Activated CD8-positive, alpha-beta memory T cell treated with anti-CD3 and anti-CD28 coated beads, Interleukin-2, amount 10 ng/mL, durations not matched to agents 7 days and 5 days (primary cell): ENCODE results near the gene MSL3. TPM values are rescaled to one million over a fixed set of nuclear protein-coding genes. Genes with fewer than 3 reads are reported as not detected.

Source experiments
- ATAC-seq: fragments of 150-1000 bp; cut with Tn5 transposase; one replicate; pipeline ENCODE4 v1.10.0; 2021; ENCODE audit warnings: moderate library complexity
- CTCF ChIA-PET: fragments of 350-600 bp; sonication (Branson Sonifier 250); formaldehyde crosslinking; loops from one replicate; lab custom pipeline; 2021; ENCODE audit warnings: antibody characterized with exemption; lab: Charles Lee
- DNase-seq: peaks from one replicate; pipeline ENCODE4 v3.0.0-alpha.2; 2020
- H3K27ac Mint-ChIP-seq: one replicate; pipeline ENCODE4 v1.8.0; 2021; ENCODE audit warnings: mild to moderate bottlenecking, mixed read lengths
- H3K27me3 Mint-ChIP-seq: one replicate; pipeline ENCODE4 v1.8.0; 2021; ENCODE audit warnings: mixed read lengths
- H3K36me3 Mint-ChIP-seq: one replicate; pipeline ENCODE4 v1.8.0; 2021; ENCODE audit warnings: mild to moderate bottlenecking, mixed read lengths
- H3K4me1 Mint-ChIP-seq: one replicate; pipeline ENCODE4 v1.8.0; 2021; ENCODE audit warnings: mixed read lengths
- H3K4me3 Mint-ChIP-seq: one replicate; pipeline ENCODE4 v1.8.0; 2021; ENCODE audit warnings: mild to moderate bottlenecking, moderate library complexity, mixed read lengths
- H3K9me3 Mint-ChIP-seq: one replicate; pipeline ENCODE4 v1.8.0; 2022; ENCODE audit warnings: low read depth, mixed read lengths
- total RNA-seq, 2 experiments: library from RNA; stranded (reverse); gene quantifications; one replicate each; pipeline ENCODE4 v1.2.3, GENCODE V29; 2021

The MSL3 gene
- total RNA-seq, 2 experiments from 2014 or later: 44.3 to 49.9 TPM

DNA sequence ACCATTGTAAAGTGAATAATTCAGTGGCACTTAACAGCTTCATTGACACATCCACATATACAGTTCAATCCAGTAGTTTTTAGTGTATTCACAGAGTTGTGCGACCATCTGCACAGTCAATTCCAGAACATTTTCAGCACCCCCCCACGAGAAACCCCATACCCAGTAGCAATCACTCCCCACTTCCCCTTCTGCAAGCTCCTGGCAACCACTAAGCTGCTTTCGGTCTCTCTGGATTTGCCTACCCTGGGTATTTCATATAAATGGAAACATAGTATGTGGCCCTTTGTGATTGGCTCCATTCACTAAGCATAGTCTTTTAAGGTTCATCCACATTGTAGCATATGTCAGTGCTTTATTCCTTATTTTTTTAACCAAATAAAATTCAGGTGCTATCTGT, 10.0 kb downstream of the MSL3 start:
- CTCF ChIA-PET: interaction anchor here (4.0 kb wide), 1 partner anchor 10 kb away, joined by 18 read pairs; the partner anchor contains the start of gene MSL3
- H3K36me3 Mint-ChIP-seq: peaks cover 35% of the 10 kb centered on the region
- H3K9me3 Mint-ChIP-seq: no peaks in the 10 kb centered on the region
- peaks cover 52% of the 10 kb centered on the region for H3K4me1 Mint-ChIP-seq
- H3K27ac Mint-ChIP-seq: peak overlapping the region; percentile 64
- no peak overlapping the region for H3K4me3 Mint-ChIP-seq
- H3K27me3 Mint-ChIP-seq: no peaks in the 10 kb centered on the region
- ATAC-seq: no peak
- DNase-seq: no peak

DNA sequence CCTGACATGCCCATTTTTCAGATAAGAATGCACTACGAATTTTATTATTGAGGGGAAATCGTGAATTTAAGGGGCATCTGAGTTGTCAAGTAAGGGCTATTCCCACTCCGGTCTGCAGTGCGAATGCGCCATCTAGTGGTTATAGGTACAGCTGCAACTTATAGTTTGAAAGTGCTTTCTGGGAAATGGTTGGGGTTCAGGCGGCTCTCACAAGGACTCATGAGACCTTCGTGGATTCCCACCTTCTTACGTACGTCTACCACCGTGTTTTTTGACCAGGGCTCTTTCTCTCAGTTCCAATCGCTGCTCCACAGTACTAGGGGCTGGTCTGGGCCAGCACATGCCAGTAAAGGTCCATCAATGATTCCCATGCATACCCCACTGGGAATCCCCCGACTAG, 12.3 kb downstream of the MSL3 start:
- Mint-ChIP-seq H3K9me3 (no peaks in the 10 kb centered on the region), H3K27me3 (no peaks in the 10 kb centered on the region), H3K4me1 (peaks cover 32% of the 10 kb centered on the region), H3K36me3 (peaks cover 21% of the 10 kb centered on the region), H3K27ac (peak overlapping the region; percentile 74), H3K4me3 (no peak overlapping the region)
- ATAC-seq (peak; percentile 77), DNase-seq (peak; percentile 57)
- CTCF ChIA-PET: interaction anchor here (0.7 to 4.0 kb wide), 6 partner anchors 8 to 238 kb away, joined by 3 to 18 read pairs (median 6); partner anchors contain the start of gene MSL3

DNA sequence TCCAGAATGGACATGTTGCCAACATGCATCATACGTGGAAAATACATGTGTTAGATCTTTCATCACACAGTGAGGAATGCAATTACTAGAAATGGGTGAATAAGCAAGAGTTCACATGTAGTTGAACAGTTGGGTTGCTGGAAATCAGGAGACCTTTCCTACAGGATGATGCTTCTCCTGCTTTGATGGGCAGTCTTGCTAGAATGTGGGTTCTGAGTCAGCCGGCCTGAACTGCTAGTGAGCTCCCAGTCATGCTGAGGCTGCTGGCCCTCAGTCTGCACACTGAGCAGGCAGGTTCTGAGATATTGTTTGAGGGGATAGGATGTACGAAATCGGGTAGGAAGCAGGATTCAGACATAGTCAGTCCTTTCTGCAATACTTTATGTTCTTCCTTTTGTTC, 20.2 kb downstream of the MSL3 start:
- Mint-ChIP-seq H3K36me3 (peaks cover 5% of the 10 kb centered on the region), H3K27ac (no peak overlapping the region), H3K4me1 (peaks cover 6% of the 10 kb centered on the region), H3K27me3 (no peaks in the 10 kb centered on the region), H3K9me3 (no peaks in the 10 kb centered on the region), H3K4me3 (no peak overlapping the region)
- CTCF ChIA-PET: interaction anchor here (1.4 kb wide), 1 partner anchor 9 kb away, joined by 8 read pairs; no protein-coding TSS in a partner anchor
- no peak for DNase-seq
- ATAC-seq: no peak

DNA sequence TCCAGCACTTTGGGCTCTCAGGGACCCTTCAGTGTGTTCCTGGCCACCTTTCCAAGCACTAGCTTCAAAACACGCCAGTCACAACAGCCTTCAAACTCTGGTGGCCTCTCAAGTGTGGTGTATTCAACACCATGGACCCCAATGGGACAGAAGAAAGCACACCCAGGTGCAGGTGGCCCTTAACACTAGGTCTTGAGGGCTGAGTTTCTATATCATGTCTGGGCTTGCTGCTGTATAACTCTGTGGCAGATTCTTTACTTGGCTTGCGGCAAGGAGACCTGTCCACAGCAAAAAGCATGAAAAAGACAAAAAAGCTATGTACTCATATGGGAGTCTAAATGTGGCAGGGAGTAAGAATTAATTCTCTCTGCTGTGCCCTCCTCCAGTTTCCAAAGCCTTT, 23.1 kb downstream of the MSL3 start:
- H3K4me3 Mint-ChIP-seq: no peak overlapping the region
- no peaks in the 10 kb centered on the region for H3K9me3 Mint-ChIP-seq
- CTCF ChIA-PET: no interaction called here
- ATAC-seq (no peak), DNase-seq (no peak)
- no peak overlapping the region for H3K27ac Mint-ChIP-seq
- H3K36me3 Mint-ChIP-seq: no peaks in the 10 kb centered on the region
- H3K27me3 Mint-ChIP-seq: no peaks in the 10 kb centered on the region
- no peaks in the 10 kb centered on the region for H3K4me1 Mint-ChIP-seq

DNA sequence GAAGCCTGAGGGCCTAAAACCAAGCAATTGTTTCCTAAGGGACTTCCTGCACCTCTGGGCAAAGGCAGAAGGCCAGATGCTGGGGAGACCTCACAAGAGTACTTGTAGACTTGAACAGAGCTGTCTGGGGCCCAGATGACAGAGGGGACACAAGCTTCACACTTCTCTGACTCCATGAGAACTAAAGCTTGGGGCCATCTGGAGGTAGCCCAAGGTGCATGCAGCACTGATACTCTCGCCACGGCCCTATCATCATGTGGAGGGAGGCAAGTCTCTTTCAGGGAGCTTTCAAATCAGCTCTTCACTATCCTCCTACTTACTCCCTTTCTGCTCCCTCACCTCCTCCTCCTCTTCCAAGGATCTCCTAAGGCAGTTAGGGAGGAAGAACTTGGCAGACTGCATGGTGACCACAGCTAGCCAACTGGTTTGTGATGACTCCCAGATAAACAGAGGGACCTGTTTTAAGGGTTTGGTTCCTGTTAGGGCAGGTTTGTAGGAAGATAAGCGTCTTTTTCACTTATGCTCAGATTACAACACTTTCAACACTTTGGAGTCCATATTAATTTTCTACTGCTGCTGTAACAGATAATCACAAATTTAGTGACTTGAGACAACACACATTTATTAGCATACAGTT, 23.8 kb downstream of the MSL3 start:
- H3K36me3 Mint-ChIP-seq: no peaks in the 10 kb centered on the region
- H3K4me1 Mint-ChIP-seq: peaks cover 2% of the 10 kb centered on the region
- no peak overlapping the region for H3K27ac Mint-ChIP-seq
- no peaks in the 10 kb centered on the region for H3K9me3 Mint-ChIP-seq
- CTCF ChIA-PET: no interaction called here
- no peak overlapping the region for H3K4me3 Mint-ChIP-seq
- DNase-seq (no peak), ATAC-seq (no peak)
- no peaks in the 10 kb centered on the region for H3K27me3 Mint-ChIP-seq

DNA sequence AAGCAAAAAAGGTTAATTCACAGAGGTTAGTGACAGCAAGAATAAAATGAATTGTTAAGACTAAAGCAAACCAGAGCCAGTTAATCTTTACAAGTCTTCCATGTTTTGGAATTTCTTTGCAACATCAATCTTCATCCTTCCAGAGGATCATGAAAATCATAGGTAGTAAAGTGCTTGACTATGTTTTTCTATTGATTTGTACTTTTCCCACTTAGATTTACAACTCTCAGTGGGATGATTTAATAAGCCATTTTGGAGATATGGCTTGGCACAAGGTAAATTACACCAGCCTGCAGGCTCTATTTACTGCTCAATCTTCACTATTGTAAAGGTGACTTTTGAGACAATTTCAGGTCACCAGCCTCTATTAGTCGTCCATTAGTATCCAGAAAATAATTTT, 26.5 kb downstream of the MSL3 start:
- Mint-ChIP-seq H3K27me3 (no peaks in the 10 kb centered on the region), H3K36me3 (no peaks in the 10 kb centered on the region), H3K4me3 (no peak overlapping the region), H3K27ac (no peak overlapping the region), H3K4me1 (peaks cover 4% of the 10 kb centered on the region), H3K9me3 (no peaks in the 10 kb centered on the region)
- CTCF ChIA-PET: interaction anchor here (1.2 kb wide), 1 partner anchor 11 kb away, joined by 3 read pairs; no protein-coding TSS in a partner anchor
- ATAC-seq (no peak), DNase-seq (no peak)

DNA sequence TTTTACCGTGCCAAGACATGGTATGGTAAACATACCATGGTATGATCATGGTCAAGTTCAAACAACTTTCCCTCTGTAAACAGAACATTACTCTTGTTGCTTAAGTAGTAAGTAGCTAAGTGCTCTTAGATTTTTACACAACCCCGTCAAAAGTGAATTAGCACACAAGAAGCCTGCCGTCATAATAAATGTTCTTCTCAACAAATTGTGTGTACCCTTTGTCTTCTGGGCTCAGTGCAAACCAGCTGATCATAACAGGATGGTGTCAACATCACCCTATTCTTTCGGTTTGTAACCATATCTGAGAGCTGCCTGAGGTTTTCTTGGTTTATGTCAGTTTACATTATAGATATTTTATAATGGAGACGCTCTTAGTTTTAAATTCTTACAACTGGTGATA, 28.8 kb downstream of the MSL3 start:
- no peaks in the 10 kb centered on the region for H3K27me3 Mint-ChIP-seq
- no peaks in the 10 kb centered on the region for H3K36me3 Mint-ChIP-seq
- no peak overlapping the region for H3K27ac Mint-ChIP-seq
- H3K9me3 Mint-ChIP-seq: no peaks in the 10 kb centered on the region
- peaks cover 8% of the 10 kb centered on the region for H3K4me1 Mint-ChIP-seq
- peak overlapping the region; percentile 53 for H3K4me3 Mint-ChIP-seq
- CTCF ChIA-PET: interaction anchor here (0.6 to 1.9 kb wide), 8 partner anchors 8 to 914 kb away, joined by 3 to 8 read pairs (median 3); no protein-coding TSS in a partner anchor
- ATAC-seq (no peak), DNase-seq (no peak)

DNA sequence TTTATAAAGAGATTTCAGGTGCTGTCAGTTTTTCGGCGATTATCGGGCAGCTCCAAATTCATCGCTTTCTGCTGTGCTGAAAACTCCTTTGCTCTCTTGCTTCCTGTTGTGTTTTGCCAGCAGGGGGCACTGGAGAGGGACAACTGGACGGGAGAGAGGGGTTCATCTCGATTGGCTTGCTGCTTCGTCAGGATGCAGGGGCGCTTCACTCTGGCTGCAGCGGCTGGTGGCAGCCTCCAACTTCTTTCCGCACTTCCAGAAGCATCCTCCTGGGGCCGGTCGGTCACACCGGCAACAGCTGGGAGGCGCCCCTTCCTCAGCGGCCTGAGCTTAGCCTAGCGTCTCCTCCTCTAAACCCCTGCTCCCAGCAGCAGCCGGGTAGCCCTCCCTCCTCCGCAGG, 29.5 kb downstream of the MSL3 start:
- Mint-ChIP-seq H3K9me3 (no peaks in the 10 kb centered on the region), H3K36me3 (no peaks in the 10 kb centered on the region), H3K4me3 (peak overlapping the region; percentile 53), H3K4me1 (peaks cover 12% of the 10 kb centered on the region), H3K27ac (no peak overlapping the region), H3K27me3 (no peaks in the 10 kb centered on the region)
- DNase-seq (peak; percentile 80), ATAC-seq (peak; percentile 80)
- CTCF ChIA-PET: interaction anchor here (0.6 to 1.9 kb wide), 8 partner anchors 9 to 913 kb away, joined by 3 to 8 read pairs (median 3); no protein-coding TSS in a partner anchor

DNA sequence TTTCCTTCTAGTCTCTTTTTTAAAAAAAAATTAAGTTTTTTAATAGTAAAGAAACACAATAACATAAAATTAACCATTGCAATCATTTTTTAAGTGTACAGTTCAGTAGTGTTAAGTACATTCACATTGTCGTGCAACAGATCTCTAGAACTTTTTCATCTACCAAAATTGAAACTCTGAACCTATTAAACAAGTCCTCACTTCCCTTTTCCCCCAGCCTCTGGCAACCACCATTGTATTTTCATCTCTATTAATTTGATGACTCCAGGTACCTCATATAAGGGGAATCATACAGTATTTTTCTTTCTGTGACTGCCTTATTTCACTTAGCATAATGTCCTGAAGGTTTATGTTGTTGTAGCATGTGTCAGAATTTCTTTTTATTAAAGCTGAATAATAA, 31.8 kb downstream of the MSL3 start:
- no peak for ATAC-seq
- H3K27me3 Mint-ChIP-seq: no peaks in the 10 kb centered on the region
- no peak for DNase-seq
- H3K4me3 Mint-ChIP-seq: no peak overlapping the region
- H3K4me1 Mint-ChIP-seq: peaks cover 21% of the 10 kb centered on the region
- CTCF ChIA-PET: no interaction called here
- H3K27ac Mint-ChIP-seq: no peak overlapping the region
- H3K36me3 Mint-ChIP-seq: no peaks in the 10 kb centered on the region
- no peaks in the 10 kb centered on the region for H3K9me3 Mint-ChIP-seq

DNA sequence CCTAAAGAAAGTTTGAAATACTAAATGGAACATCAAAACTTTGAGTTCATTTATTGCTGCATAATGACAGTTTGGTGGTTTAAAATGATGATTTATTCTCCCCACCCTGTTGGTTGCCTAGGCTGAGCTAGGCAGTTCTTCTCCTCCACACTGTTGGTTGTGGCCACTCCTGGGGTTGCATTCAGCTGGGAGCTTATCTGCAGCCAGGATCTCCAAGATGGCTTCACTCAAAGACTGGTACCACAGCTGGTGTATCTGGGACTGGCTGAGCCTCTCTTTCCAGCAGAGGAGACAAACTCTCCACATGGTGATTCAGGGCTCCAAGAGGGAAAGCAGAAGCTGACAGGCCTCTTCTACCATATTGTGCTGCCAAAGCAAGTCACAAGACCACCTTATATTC, 33.1 kb downstream of the MSL3 start:
- no peaks in the 10 kb centered on the region for H3K9me3 Mint-ChIP-seq
- H3K27ac Mint-ChIP-seq: no peak overlapping the region
- no peaks in the 10 kb centered on the region for H3K36me3 Mint-ChIP-seq
- no peak overlapping the region for H3K4me3 Mint-ChIP-seq
- DNase-seq (peak; percentile 43), ATAC-seq (peak; percentile 22)
- no peaks in the 10 kb centered on the region for H3K27me3 Mint-ChIP-seq
- CTCF ChIA-PET: no interaction called here
- H3K4me1 Mint-ChIP-seq: peaks cover 21% of the 10 kb centered on the region

DNA sequence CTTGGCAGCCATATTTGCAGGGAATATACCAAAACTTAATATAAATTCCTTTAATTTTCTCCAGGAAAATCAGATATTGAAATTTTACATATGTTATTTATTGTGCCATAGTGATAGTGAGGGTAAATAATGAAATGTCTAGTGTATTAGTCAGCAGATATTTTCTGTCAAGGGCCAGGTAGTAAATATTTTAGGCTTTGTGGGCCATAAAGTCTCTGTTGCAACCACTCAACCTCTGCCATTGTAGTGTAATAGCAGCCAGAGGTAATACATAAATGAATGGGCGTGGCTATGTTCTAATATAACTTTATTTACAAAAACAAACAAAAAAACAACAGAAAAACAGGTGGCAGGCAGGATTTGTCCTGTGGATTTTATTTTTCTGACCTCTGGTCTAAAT, 33.5 kb downstream of the MSL3 start:
- Mint-ChIP-seq H3K36me3 (no peaks in the 10 kb centered on the region), H3K4me1 (peaks cover 21% of the 10 kb centered on the region), H3K9me3 (no peaks in the 10 kb centered on the region), H3K27ac (no peak overlapping the region), H3K27me3 (no peaks in the 10 kb centered on the region), H3K4me3 (no peak overlapping the region)
- no peak for DNase-seq
- CTCF ChIA-PET: no interaction called here
- no peak for ATAC-seq

DNA sequence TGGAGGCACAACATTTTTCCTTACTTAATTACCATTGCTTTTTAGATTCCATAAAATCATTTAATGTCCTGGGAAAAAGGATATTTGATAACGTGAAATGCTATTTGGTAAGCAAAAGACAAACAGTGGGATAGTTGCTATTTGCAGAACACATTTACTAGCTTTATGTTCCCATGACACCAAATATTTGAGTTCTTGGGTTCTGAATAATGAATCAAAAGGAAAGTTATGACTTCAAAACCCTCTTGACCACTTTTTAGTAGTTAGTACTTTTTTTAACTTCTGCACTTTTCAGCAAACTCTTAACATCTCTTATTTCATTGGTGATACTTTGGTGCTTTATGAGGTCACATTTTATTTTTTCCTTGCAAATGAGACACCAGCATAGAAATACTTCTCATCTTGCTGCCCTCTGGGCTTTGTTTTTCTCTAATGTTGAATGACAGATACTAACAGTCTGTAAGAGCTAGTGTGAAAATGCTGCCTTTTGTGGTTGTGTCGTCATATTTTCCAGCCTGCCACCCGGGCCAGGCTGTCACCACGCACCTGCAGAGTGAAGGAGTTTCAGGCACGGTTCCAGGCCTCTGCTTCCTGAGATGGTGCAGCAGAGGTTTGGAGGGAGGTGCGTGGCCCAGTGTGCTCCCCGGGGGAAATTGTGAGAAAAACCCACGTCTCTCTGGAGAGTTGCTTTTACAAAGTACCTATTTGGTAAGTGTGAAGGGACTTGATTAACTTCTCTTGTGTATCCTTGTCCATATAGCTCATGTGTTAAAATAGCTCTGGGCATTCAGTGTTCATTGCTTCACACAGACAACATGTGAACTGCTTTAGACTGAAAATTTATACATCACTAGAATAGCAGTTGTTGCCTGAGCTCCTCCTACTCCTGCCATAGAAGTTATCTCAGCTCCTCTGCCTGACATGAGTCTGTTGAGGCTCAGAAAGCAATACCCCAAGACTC, 34.7 kb downstream of the MSL3 start:
- H3K4me3 Mint-ChIP-seq: no peak overlapping the region

DNA sequence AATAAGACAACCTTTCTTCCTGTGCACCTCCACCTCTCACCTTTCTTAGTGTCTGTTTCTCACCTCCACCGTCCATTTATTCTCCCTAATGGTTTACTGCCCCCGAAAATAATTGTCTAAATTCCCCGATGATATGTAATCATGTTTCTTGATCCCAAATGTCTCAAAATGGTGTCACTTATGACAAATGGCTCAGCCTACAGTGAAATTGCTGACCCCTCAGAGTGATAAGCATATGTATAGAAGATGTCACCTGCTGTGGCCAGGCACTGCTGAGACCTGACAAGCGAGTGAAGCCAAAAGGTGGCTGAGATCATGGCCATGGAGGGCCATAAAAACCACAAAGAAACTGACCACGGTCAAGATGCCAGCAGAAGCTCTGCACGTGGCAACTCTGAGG, 35.7 kb downstream of the MSL3 start:
- no peak for DNase-seq
- ATAC-seq: no peak
- H3K4me3 Mint-ChIP-seq: no peak overlapping the region
- H3K27ac Mint-ChIP-seq: no peak overlapping the region
- no peaks in the 10 kb centered on the region for H3K9me3 Mint-ChIP-seq
- peaks cover 17% of the 10 kb centered on the region for H3K4me1 Mint-ChIP-seq
- no peaks in the 10 kb centered on the region for H3K36me3 Mint-ChIP-seq
- H3K27me3 Mint-ChIP-seq: no peaks in the 10 kb centered on the region
- CTCF ChIA-PET: no interaction called here

More for the DNA sequence above, 34.7 kb downstream of the MSL3 start:
- H3K9me3 Mint-ChIP-seq: no peaks in the 10 kb centered on the region
- H3K27me3 Mint-ChIP-seq: no peaks in the 10 kb centered on the region
- peaks cover 17% of the 10 kb centered on the region for H3K4me1 Mint-ChIP-seq
- H3K27ac Mint-ChIP-seq: peak overlapping the region; percentile 66
- CTCF ChIA-PET: no interaction called here
- DNase-seq (peak; percentile 70), ATAC-seq (peak; percentile 88)
- no peaks in the 10 kb centered on the region for H3K36me3 Mint-ChIP-seq
